WTC11 (cell line): ENCODE results near the gene MTMR3. TPM values are rescaled to one million over a fixed set of nuclear protein-coding genes. Genes with fewer than 3 reads are reported as not detected.

Experiments used
- ATAC-seq: fragments of 200-7000 bp; cut with Tn5 transposase; 2 replicates; pipeline ENCODE4 v1.10.0; 2021; ENCODE audit warnings: mild to moderate bottlenecking, moderate library complexity
- CTCF ChIA-PET: fragments of 300-600 bp; sonication (Branson Sonifier 250); formaldehyde crosslinking; loops from one replicate; lab custom pipeline; 2021; ENCODE audit warnings: antibody characterized with exemption; lab: Charles Lee
- POLR2A ChIA-PET: fragments of 350-600 bp; sonication (Branson Sonifier 250); formaldehyde crosslinking; loops from one replicate; lab custom pipeline; 2021; ENCODE audit warnings: antibody characterized with exemption; lab: Charles Lee
- DNase-seq: peaks from one replicate; pipeline ENCODE4 v3.0.0; 2021; ENCODE audit warnings: low spot score
- H3K27ac Mint-ChIP-seq: 2 replicates; pipeline ENCODE4 v1.8.0; 2021; ENCODE audit warnings: mixed read lengths
- H3K27me3 Mint-ChIP-seq: 2 replicates; pipeline ENCODE4 v1.8.0; 2021; ENCODE audit warnings: low read depth, mild to moderate bottlenecking, moderate library complexity, mixed read lengths
- H3K36me3 Mint-ChIP-seq: 2 replicates; pipeline ENCODE4 v1.8.0; 2021; ENCODE audit warnings: mixed read lengths
- H3K4me1 Mint-ChIP-seq: 2 replicates; pipeline ENCODE4 v1.8.0; 2022; ENCODE audit warnings: mixed read lengths
- H3K4me3 Mint-ChIP-seq: 2 replicates; pipeline ENCODE4 v1.8.0; 2021; ENCODE audit warnings: mild to moderate bottlenecking, moderate library complexity, mixed read lengths
- H3K9me3 Mint-ChIP-seq: 2 replicates; pipeline ENCODE4 v1.8.0; 2021; ENCODE audit warnings: mixed read lengths
- CREM ChIP-seq: sonication (generic); formaldehyde crosslinking; IDR thresholded peaks from 2 replicates; pipeline ENCODE4 v1.8.1; 2022; ENCODE audit warnings: mild to moderate bottlenecking, missing genetic modification reagents, moderate library complexity
- EMX1 ChIP-seq: fragments of 250-450 bp; sonication (Bioruptor Pico); IDR thresholded peaks from 2 replicates; pipeline ENCODE4 v1.8.0; 2021; ENCODE audit warnings: mild to moderate bottlenecking
- FOXP1 ChIP-seq: sonication (generic); formaldehyde crosslinking; IDR thresholded peaks from 2 replicates; pipeline ENCODE4 v1.8.0; 2022; ENCODE audit warnings: missing genetic modification reagents, mild to moderate bottlenecking, moderate library complexity, borderline replicate concordance
- GABPB1 ChIP-seq: sonication (generic); formaldehyde crosslinking; IDR thresholded peaks from 2 replicates; pipeline ENCODE4 v1.8.1; 2023; ENCODE audit warnings: mild to moderate bottlenecking, missing genetic modification reagents
- HMGA2 ChIP-seq: fragments of 250-450 bp; sonication (Bioruptor Pico); IDR thresholded peaks from 2 replicates; pipeline ENCODE4 v1.4.0; 2021; ENCODE audit warnings: mild to moderate bottlenecking, moderate library complexity
- KAT7 ChIP-seq: sonication (generic); formaldehyde crosslinking; IDR thresholded peaks from 2 replicates; pipeline ENCODE4 v1.8.1; 2023; ENCODE audit warnings: missing genetic modification reagents, mild to moderate bottlenecking, borderline replicate concordance
- NFATC4 ChIP-seq: fragments of 250-450 bp; sonication (Bioruptor Pico); IDR thresholded peaks from 2 replicates; pipeline ENCODE4 v1.9.0; 2021; ENCODE audit warnings: mild to moderate bottlenecking
- PRRX2 ChIP-seq: fragments of 250-450 bp; sonication (Bioruptor Pico); IDR thresholded peaks from 2 replicates; pipeline ENCODE4 v1.8.0; 2021; ENCODE audit warnings: mild to moderate bottlenecking
- TEAD1 ChIP-seq: sonication (generic); formaldehyde crosslinking; IDR thresholded peaks from 2 replicates; pipeline ENCODE4 v1.8.0; 2022; ENCODE audit warnings: mild to moderate bottlenecking, missing genetic modification reagents
- total RNA-seq: library from RNA; stranded (reverse); gene quantifications from 3 replicates; pipeline ENCODE4 v1.2.3, GENCODE V29; 2021
- TF ChIP-seq, protein P1 (sequence below): sonication (generic); formaldehyde crosslinking; IDR thresholded peaks from 2 replicates; pipeline ENCODE4 v1.8.1; 2022; ENCODE audit warnings: low read depth, mild to moderate bottlenecking, moderate library complexity, missing genetic modification reagents, borderline replicate concordance
- TF ChIP-seq, protein P2 (sequence below): sonication (generic); formaldehyde crosslinking; IDR thresholded peaks from 2 replicates; pipeline ENCODE4 v1.8.0; 2022; ENCODE audit warnings: mild to moderate bottlenecking, missing genetic modification reagents
- TF ChIP-seq, protein P3 (sequence below): sonication (generic); formaldehyde crosslinking; IDR thresholded peaks from 2 replicates; pipeline ENCODE4 v1.8.0; 2023; ENCODE audit warnings: missing genetic modification reagents, mild to moderate bottlenecking, borderline replicate concordance
- TF ChIP-seq, protein P4 (sequence below): fragments of 250-450 bp; sonication (Bioruptor Pico); IDR thresholded peaks from 2 replicates; pipeline ENCODE4 v1.8.0; 2021; ENCODE audit warnings: mild to moderate bottlenecking
- TF ChIP-seq, protein P5 (sequence below): sonication (generic); formaldehyde crosslinking; IDR thresholded peaks from 2 replicates; pipeline ENCODE4 v1.8.1; 2023; ENCODE audit warnings: mild to moderate bottlenecking, moderate library complexity, missing genetic modification reagents

The MTMR3 gene
- total RNA-seq, 1 experiment from 2014 or later, result 19.2 TPM

DNA sequence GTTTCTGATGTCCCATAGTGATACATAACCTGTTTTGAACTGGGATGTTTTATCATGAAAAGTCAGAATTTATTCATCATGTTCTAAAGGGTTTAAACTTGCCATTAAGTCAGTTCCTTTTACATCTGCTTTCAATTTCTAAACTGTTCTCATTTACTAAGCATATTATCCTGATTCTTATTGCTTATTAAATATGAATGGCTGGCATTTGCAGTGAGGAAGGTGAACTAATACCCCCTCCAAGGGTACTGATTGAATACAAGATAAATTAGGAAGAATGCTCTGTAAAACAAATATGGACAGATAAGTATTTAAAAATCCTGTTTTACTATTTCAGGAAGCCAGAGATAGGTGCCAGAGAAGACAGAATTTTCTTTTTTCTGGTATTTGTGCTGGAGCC, 126.5 kb downstream of the MTMR3 start (continued):
- no peak for TF ChIP-seq GABPB1 (CRISPR knock-in tag)
- TF ChIP-seq, protein P1, sequence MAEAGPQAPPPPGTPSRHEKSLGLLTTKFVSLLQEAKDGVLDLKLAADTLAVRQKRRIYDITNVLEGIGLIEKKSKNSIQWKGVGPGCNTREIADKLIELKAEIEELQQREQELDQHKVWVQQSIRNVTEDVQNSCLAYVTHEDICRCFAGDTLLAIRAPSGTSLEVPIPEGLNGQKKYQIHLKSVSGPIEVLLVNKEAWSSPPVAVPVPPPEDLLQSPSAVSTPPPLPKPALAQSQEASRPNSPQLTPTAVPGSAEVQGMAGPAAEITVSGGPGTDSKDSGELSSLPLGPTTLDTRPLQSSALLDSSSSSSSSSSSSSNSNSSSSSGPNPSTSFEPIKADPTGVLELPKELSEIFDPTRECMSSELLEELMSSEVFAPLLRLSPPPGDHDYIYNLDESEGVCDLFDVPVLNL (CRISPR knock-in tag), result no peak
- TF ChIP-seq EMX1 (CRISPR knock-in tag), result no peak
- no peak for TF ChIP-seq NFATC4 (CRISPR knock-in tag)
- no peak for TF ChIP-seq CREM (CRISPR knock-in tag)
- TF ChIP-seq, protein P2, sequence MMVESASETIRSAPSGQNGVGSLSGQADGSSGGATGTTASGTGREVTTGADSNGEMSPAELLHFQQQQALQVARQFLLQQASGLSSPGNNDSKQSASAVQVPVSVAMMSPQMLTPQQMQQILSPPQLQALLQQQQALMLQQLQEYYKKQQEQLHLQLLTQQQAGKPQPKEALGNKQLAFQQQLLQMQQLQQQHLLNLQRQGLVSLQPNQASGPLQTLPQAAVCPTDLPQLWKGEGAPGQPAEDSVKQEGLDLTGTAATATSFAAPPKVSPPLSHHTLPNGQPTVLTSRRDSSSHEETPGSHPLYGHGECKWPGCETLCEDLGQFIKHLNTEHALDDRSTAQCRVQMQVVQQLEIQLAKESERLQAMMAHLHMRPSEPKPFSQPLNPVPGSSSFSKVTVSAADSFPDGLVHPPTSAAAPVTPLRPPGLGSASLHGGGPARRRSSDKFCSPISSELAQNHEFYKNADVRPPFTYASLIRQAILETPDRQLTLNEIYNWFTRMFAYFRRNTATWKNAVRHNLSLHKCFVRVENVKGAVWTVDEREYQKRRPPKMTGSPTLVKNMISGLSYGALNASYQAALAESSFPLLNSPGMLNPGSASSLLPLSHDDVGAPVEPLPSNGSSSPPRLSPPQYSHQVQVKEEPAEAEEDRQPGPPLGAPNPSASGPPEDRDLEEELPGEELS, result no peak

DNA sequence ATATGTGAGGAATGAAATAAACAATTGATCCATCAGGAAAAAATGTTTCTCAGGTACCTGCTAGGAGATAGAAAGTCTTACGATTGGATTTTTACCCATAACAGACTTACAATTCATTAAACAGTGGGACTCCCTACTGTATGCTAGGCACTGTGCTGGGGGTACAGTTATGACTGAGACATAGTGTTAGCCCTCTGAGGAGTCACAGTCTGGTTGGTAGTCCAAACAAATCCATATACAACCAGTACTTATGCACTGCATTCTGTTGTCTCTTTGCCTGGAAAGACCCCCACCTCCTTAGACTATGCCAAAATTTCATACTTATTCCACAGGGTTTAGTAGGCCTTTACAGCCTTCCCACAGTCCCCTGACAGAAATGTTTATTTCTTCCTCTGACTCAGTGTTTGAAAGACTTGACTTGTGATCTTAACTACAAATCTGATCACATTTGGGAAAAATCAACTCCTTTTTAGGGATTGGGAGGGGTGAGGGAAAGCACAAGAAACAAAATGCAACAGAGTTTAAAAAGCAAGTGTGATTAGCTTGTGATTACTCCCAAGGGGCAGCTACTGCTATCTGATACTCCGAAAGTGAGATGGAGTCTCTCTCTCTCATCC, 127.9 kb downstream of the MTMR3 start:
- Mint-ChIP-seq H3K4me3 (no peak overlapping the region), H3K27ac (no peak overlapping the region), H3K9me3 (no peaks in the 10 kb centered on the region), H3K4me1 (no peaks in the 10 kb centered on the region), H3K27me3 (no peaks in the 10 kb centered on the region), H3K36me3 (peaks cover 16% of the 10 kb centered on the region)
- ATAC-seq (no peak), DNase-seq (no peak)
- TF ChIP-seq, protein P3, sequence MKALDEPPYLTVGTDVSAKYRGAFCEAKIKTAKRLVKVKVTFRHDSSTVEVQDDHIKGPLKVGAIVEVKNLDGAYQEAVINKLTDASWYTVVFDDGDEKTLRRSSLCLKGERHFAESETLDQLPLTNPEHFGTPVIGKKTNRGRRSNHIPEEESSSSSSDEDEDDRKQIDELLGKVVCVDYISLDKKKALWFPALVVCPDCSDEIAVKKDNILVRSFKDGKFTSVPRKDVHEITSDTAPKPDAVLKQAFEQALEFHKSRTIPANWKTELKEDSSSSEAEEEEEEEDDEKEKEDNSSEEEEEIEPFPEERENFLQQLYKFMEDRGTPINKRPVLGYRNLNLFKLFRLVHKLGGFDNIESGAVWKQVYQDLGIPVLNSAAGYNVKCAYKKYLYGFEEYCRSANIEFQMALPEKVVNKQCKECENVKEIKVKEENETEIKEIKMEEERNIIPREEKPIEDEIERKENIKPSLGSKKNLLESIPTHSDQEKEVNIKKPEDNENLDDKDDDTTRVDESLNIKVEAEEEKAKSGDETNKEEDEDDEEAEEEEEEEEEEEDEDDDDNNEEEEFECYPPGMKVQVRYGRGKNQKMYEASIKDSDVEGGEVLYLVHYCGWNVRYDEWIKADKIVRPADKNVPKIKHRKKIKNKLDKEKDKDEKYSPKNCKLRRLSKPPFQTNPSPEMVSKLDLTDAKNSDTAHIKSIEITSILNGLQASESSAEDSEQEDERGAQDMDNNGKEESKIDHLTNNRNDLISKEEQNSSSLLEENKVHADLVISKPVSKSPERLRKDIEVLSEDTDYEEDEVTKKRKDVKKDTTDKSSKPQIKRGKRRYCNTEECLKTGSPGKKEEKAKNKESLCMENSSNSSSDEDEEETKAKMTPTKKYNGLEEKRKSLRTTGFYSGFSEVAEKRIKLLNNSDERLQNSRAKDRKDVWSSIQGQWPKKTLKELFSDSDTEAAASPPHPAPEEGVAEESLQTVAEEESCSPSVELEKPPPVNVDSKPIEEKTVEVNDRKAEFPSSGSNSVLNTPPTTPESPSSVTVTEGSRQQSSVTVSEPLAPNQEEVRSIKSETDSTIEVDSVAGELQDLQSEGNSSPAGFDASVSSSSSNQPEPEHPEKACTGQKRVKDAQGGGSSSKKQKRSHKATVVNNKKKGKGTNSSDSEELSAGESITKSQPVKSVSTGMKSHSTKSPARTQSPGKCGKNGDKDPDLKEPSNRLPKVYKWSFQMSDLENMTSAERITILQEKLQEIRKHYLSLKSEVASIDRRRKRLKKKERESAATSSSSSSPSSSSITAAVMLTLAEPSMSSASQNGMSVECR (CRISPR knock-in tag), result no peak
- no peak for TF ChIP-seq HMGA2
- no peak for TF ChIP-seq EMX1 (CRISPR knock-in tag)
- TF ChIP-seq, protein P4, sequence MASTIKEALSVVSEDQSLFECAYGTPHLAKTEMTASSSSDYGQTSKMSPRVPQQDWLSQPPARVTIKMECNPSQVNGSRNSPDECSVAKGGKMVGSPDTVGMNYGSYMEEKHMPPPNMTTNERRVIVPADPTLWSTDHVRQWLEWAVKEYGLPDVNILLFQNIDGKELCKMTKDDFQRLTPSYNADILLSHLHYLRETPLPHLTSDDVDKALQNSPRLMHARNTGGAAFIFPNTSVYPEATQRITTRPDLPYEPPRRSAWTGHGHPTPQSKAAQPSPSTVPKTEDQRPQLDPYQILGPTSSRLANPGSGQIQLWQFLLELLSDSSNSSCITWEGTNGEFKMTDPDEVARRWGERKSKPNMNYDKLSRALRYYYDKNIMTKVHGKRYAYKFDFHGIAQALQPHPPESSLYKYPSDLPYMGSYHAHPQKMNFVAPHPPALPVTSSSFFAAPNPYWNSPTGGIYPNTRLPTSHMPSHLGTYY (CRISPR knock-in tag), result no peak
- TF ChIP-seq FOXP1, result no peak
- TF ChIP-seq TEAD1 (CRISPR knock-in tag), result no peak
- TF ChIP-seq, protein P5, sequence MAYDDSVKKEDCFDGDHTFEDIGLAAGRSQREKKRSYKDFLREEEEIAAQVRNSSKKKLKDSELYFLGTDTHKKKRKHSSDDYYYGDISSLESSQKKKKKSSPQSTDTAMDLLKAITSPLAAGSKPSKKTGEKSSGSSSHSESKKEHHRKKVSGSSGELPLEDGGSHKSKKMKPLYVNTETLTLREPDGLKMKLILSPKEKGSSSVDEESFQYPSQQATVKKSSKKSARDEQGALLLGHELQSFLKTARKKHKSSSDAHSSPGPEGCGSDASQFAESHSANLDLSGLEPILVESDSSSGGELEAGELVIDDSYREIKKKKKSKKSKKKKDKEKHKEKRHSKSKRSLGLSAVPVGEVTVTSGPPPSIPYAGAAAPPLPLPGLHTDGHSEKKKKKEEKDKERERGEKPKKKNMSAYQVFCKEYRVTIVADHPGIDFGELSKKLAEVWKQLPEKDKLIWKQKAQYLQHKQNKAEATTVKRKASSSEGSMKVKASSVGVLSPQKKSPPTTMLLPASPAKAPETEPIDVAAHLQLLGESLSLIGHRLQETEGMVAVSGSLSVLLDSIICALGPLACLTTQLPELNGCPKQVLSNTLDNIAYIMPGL (CRISPR knock-in tag), result no peak
- TF ChIP-seq PRRX2 (CRISPR knock-in tag), result no peak
- no peak for TF ChIP-seq KAT7
- POLR2A ChIA-PET, result no interaction called here
- CTCF ChIA-PET, result no interaction called here
